GM13977 (cell line): ENCODE results near the gene KRTAP4-5.
"Not testable (repeated sequence)": the region's sequence is repeated elsewhere in the genome, so short reads cannot be mapped to it uniquely, and the experiment has no call there.

Source experiments
- DNase-seq: peaks from one replicate; pipeline ENCODE4 v3.0.0; 2012; ENCODE audit warnings: low spot score
- CTCF ChIP-seq: IDR thresholded peaks from 2 replicates; pipeline ENCODE4 v1.5.1; 2012; ENCODE audit warnings: mild to moderate bottlenecking, control low read depth; ENCODE audit not compliant: insufficient read depth; ENCODE audit errors: extremely low read depth, missing control alignments
- in situ Hi-C: fragments of 300-500 bp; cut with MboI; formaldehyde crosslinking; loops from one replicate; pipeline ENCODE4 v1.12.0; 2022; ENCODE audit warnings: low sequenced_read_pairs, low pct_unique_long_range_greater_than_20kb, mixed read lengths, inconsistent platforms; ENCODE audit not compliant: unreplicated experiment

KRTAP4-5 gene

GRCh38 chr17:41107941-41108450 lies 41.6 kb downstream of the KRTAP4-5 start:
- no peak for TF ChIP-seq CTCF
- no peak for DNase-seq
- in situ Hi-C loops, result no loop called here

- in situ Hi-C loops, DNase-seq: not testable (repeated sequence)
These were observed 44.3 kb downstream of the KRTAP4-5 start, which contains the start of gene KRTAP4-9 for GRCh38 chr17:41105347-41105746. TSS of gene KRTAP4-9 (plus strand) at chr17:41105389. CDS start at chr17:41105389, 0 bp downstream.

- in situ Hi-C loops, DNase-seq: not testable (repeated sequence)
These were observed 45.1 kb downstream of the KRTAP4-5 start for GRCh38 chr17:41104386-41105038.

- TF ChIP-seq CTCF, result no peak
- in situ Hi-C loops, result no loop called here
- DNase-seq, result no peak
These were observed 45.7 kb downstream of the KRTAP4-5 start for GRCh38 chr17:41103896-41104295.

- in situ Hi-C loops, result no loop called here
- no peak for TF ChIP-seq CTCF
These were observed 47.9 kb downstream of the KRTAP4-5 start, which contains the start of gene KRTAP4-16 for GRCh38 chr17:41101586-41102259. TSS of gene KRTAP4-16 (minus strand) at chr17:41102209. CDS start at chr17:41102209, 0 bp downstream.

GRCh38 chr17:41099682-41100480 lies 49.7 kb downstream of the KRTAP4-5 start:
- DNase-seq, in situ Hi-C loops: not testable (repeated sequence)

More at GRCh38 chr17:41101586-41102259, 47.9 kb downstream of the KRTAP4-5 start, which contains the start of gene KRTAP4-16:
- no peak for DNase-seq
